HEK293T (cell line): Measurements from ENCODE around the gene TLR2.

Experiments used
- BHLHE40 ChIP-seq: fragments of 450-650 bp; IDR thresholded peaks from 2 replicates; pipeline ENCODE4 v1.6.1; 2016; ENCODE audit warnings: mild to moderate bottlenecking, moderate library complexity, borderline replicate concordance
- L3MBTL2 ChIP-seq: fragments of 450-650 bp; conservative IDR thresholded peaks from 2 replicates; pipeline ENCODE4 v1.6.1; 2016; ENCODE audit warnings: mild to moderate bottlenecking
- NFRKB ChIP-seq: fragments of 450-650 bp; IDR thresholded peaks from 2 replicates; pipeline ENCODE4 v1.6.1; 2016; ENCODE audit warnings: mild to moderate bottlenecking, moderate library complexity
- SP1 ChIP-seq: fragments of 450-650 bp; IDR thresholded peaks from 2 replicates; pipeline ENCODE4 v1.6.1; 2017

- TF ChIP-seq BHLHE40 (no peak), L3MBTL2 (no peak), NFRKB (no peak), SP1 (no peak)
Measured at GRCh38 chr4:153669838-153670237, 14.2 kb upstream of the TLR2 start.
